ENCODE data around the gene PON2.

DNA sequence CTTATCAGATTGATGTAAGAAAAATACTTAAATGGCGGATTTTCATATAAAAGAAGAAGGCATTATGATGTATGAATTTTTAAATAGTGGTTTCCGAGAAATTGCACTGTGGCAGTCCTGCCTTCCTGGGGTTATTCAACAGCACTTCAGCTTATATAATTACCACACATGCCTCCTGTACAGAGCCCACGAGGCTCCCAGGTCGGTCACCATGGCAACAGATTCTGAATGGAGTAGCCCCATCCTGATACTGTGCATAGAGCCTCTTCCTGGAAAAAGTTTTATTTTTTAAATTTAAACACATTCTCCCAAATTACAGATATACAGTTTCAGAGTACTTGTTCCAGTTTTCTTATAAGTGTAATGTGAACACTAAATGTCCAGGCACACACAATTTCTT is 35.0 kb upstream of the PON2 start:
- TF ChIP-seq, protein P1, sequence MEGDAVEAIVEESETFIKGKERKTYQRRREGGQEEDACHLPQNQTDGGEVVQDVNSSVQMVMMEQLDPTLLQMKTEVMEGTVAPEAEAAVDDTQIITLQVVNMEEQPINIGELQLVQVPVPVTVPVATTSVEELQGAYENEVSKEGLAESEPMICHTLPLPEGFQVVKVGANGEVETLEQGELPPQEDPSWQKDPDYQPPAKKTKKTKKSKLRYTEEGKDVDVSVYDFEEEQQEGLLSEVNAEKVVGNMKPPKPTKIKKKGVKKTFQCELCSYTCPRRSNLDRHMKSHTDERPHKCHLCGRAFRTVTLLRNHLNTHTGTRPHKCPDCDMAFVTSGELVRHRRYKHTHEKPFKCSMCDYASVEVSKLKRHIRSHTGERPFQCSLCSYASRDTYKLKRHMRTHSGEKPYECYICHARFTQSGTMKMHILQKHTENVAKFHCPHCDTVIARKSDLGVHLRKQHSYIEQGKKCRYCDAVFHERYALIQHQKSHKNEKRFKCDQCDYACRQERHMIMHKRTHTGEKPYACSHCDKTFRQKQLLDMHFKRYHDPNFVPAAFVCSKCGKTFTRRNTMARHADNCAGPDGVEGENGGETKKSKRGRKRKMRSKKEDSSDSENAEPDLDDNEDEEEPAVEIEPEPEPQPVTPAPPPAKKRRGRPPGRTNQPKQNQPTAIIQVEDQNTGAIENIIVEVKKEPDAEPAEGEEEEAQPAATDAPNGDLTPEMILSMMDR (IDR thresholded peaks at IDR 0.05): no peak
- no peak for TF ChIP-seq POLR2A (IDR thresholded peaks at IDR 0.05)

Measured in Peyer's patch (tissue), 4 donors.